ENCODE measurements around the gene CAMK2G. TPM values are rescaled to one million over a fixed set of nuclear protein-coding genes. Genes with fewer than 3 reads are reported as not detected.

CAMK2G gene
- total RNA-seq, 4 donors from 2014 or later: 82.3 to 207 (median 155) TPM

- peak overlapping the region in 3 of 4 donors; percentile 21 to 72 (median 61) for H3K27ac ChIP-seq
- peaks cover 0 to 29% (median 0%) of the 10 kb centered on the region in 3 donors for H3K4me1 ChIP-seq
- H3K27me3 ChIP-seq: no peaks in the 10 kb centered on the region
- WGBS, 2 donors (ENCODE audit: low coverage in 1 of 2): 66 to 68% methylated on average over 6 to 8 of the region's 10 CpGs
- no peak for TF ChIP-seq EP300 (IDR thresholded peaks at IDR 0.05)
- no peak for TF ChIP-seq POLR2AphosphoS5 (IDR thresholded peaks at IDR 0.05)
- no peak for TF ChIP-seq POLR2A (IDR thresholded peaks at IDR 0.05)
- H3K36me3 ChIP-seq: peaks cover 0 to 90% of the 10 kb centered on the region in 2 donors
- H3K4me3 ChIP-seq: no peak overlapping the region
- ATAC-seq: no peak
- no peaks in the 10 kb centered on the region for H3K9me3 ChIP-seq
Observed at GRCh38 chr10:73816917-73817729, 57.2 kb downstream of the CAMK2G start.

- ATAC-seq: no peak
- Histone ChIP-seq H3K9me3 (no peaks in the 10 kb centered on the region), H3K36me3 (peaks cover 0 to 77% of the 10 kb centered on the region in 2 donors), H3K27me3 (no peaks in the 10 kb centered on the region), H3K4me3 (no peak overlapping the region), H3K4me1 (peaks cover 0 to 32% (median 0%) of the 10 kb centered on the region in 3 donors), H3K27ac (peak overlapping the region in 3 of 4 donors; percentile 25 to 72 (median 61))
- TF ChIP-seq POLR2AphosphoS5 (IDR thresholded peaks at IDR 0.05): no peak
- TF ChIP-seq CTCF (IDR thresholded peaks at IDR 0.05): no peak
- no peak for TF ChIP-seq POLR2A (IDR thresholded peaks at IDR 0.05)
- no peak for TF ChIP-seq EP300 (IDR thresholded peaks at IDR 0.05)
Observed at GRCh38 chr10:73815719-73816030, 58.7 kb downstream of the CAMK2G start.

GRCh38 chr10:73814896-73815718 lies 59.2 kb downstream of the CAMK2G start:
- Histone ChIP-seq H3K36me3 (peaks cover 0 to 77% of the 10 kb centered on the region in 2 donors), H3K4me3 (no peak overlapping the region), H3K9me3 (no peaks in the 10 kb centered on the region), H3K4me1 (peaks cover 0 to 36% (median 4%) of the 10 kb centered on the region in 3 donors), H3K27ac (peak overlapping the region in 2 of 4 donors; percentile 9 to 61), H3K27me3 (no peaks in the 10 kb centered on the region)
- TF ChIP-seq POLR2A (IDR thresholded peaks at IDR 0.05) (no peak), CTCF (IDR thresholded peaks at IDR 0.05) (peak in 1 of 4 experiments; percentile 35)
- 76 to 100% methylated on average over 1 to 17 of the region's 22 CpGs for WGBS, 2 donors (ENCODE audit: low coverage in 1 of 2)
- ATAC-seq: no peak

GRCh38 chr10:73814276-73814895 lies 60.0 kb downstream of the CAMK2G start:
- H3K36me3 ChIP-seq: peaks cover 0 to 76% of the 10 kb centered on the region in 2 donors
- H3K9me3 ChIP-seq: no peaks in the 10 kb centered on the region
- H3K27ac ChIP-seq: peak overlapping the region in 1 of 4 donors; percentile 9

More at GRCh38 chr10:73814276-73814895, 60.0 kb downstream of the CAMK2G start:
- ATAC-seq: no peak
- Histone ChIP-seq H3K27me3 (no peaks in the 10 kb centered on the region), H3K4me1 (peaks cover 0 to 36% (median 11%) of the 10 kb centered on the region in 3 donors), H3K4me3 (no peak overlapping the region)
- no peak for TF ChIP-seq CTCF (IDR thresholded peaks at IDR 0.05)
- TF ChIP-seq EP300 (IDR thresholded peaks at IDR 0.05): no peak
- no peak for TF ChIP-seq POLR2AphosphoS5 (IDR thresholded peaks at IDR 0.05)
- no peak for TF ChIP-seq POLR2A (IDR thresholded peaks at IDR 0.05)
- 86 to 95% methylated on average over 4 to 5 of the region's 13 CpGs for WGBS, 2 donors (ENCODE audit: low coverage in 1 of 2)
